ENCODE data around the gene CAB39.

Gene CAB39

DNA sequence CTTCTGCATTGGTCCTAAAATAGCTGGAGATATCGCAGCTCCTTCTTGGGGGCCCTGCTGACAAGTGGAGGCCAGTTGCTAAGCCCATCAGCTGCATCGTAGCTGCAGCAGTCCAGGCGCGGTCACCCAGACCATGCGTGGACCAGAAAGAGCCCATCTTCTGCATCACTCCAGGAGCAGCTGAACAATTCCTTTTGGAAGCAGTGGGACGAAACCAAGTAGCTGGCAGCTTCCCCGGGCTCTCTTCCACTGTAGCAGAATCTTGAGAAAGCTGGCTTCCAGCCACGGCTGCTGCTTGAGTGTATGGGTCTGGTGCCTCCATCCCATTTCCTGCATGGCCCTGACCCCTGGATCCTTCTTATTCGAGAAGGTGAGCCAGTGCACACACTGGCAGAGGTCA lies 22.2 kb upstream of the CAB39 start:
- in situ Hi-C loops (cut with MboI; ENCODE audit: low pct_unique_long_range_greater_than_20kb, low sequenced_read_pairs, unreplicated experiment), result no loop called here
- TF ChIP-seq, protein P1, sequence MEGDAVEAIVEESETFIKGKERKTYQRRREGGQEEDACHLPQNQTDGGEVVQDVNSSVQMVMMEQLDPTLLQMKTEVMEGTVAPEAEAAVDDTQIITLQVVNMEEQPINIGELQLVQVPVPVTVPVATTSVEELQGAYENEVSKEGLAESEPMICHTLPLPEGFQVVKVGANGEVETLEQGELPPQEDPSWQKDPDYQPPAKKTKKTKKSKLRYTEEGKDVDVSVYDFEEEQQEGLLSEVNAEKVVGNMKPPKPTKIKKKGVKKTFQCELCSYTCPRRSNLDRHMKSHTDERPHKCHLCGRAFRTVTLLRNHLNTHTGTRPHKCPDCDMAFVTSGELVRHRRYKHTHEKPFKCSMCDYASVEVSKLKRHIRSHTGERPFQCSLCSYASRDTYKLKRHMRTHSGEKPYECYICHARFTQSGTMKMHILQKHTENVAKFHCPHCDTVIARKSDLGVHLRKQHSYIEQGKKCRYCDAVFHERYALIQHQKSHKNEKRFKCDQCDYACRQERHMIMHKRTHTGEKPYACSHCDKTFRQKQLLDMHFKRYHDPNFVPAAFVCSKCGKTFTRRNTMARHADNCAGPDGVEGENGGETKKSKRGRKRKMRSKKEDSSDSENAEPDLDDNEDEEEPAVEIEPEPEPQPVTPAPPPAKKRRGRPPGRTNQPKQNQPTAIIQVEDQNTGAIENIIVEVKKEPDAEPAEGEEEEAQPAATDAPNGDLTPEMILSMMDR (IDR thresholded peaks at IDR 0.05; ENCODE audit: extremely low read depth, insufficient read depth, missing control alignments), result no peak
- DNase-seq (ENCODE audit: low spot score), result no peak

DNA sequence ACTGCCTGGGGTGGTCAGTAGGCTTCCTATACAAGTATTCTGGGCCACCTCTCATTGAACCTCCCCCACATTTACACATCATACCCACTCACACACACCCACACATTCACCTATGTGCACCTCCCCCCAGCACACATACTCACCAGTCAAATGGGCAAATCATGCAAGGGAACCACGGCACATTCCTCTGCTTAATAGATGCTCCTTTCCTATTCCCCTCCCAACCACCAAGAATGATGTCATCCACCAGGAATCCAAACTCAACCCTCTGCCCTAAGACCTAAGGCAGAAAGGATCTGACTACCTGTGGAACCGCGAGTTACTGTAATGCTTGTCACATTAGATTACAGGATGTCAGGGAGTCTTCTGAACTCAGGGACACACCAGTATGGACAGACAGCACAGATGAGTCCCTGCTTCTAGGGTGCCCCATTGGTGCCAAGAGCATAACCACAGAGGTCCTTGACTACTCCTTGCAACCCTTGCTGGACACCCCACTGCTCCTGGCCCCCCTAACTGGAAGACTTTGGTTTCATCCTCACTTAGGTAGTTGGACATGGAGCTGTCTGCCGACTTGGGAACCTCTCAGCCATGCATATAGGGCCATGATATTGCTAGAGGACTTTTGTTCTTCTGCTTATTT lies 21.5 kb upstream of the CAB39 start:
- TF ChIP-seq, protein P1 (IDR thresholded peaks at IDR 0.05; ENCODE audit: extremely low read depth, insufficient read depth, missing control alignments), result no peak
- in situ Hi-C loops (cut with MboI; ENCODE audit: low pct_unique_long_range_greater_than_20kb, low sequenced_read_pairs, unreplicated experiment), result no loop called here
- no peak for DNase-seq (ENCODE audit: low spot score)

DNA sequence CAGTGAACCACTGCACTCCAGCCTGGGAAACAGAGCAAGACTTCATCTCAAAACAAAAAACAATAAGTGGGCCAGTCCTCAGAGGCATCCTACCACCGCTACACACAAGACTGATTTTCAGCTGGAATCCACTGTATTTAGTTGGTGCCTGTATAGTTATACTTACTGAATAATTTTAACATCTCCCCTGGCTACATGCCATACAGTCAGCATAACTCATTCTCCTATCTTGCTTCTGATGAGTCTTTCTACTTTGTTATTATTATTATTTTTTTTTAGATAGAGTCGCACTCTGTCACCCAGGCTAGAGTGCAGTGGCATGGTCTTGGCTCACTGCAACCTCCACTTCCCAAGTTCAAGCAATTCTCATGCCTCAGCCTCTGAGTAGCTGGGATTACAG lies 19.9 kb upstream of the CAB39 start:
- TF ChIP-seq, protein P1 (IDR thresholded peaks at IDR 0.05; ENCODE audit: extremely low read depth, insufficient read depth, missing control alignments), result no peak
- in situ Hi-C loops (cut with MboI; ENCODE audit: low pct_unique_long_range_greater_than_20kb, low sequenced_read_pairs, unreplicated experiment), result no loop called here
- DNase-seq (ENCODE audit: low spot score), result no peak

DNA sequence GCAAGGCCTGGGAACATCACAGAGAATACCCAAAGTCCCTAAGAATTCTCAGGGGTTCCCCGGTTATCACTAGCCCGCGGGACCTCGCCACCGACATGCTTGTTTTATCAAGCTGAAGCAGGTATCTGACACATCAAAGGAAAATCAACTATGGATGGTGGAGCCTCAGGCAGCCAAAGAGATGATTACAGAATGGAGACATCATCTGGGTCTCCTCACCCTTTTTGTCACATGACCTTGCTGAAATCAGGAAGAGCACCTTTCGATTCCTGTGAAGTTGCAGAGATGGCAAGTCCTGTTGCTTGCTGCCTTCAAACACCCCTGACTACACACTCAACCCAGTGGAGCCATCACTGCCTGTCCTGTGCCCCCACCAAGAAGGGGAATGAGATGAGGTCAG lies 19.2 kb upstream of the CAB39 start:
- TF ChIP-seq, protein P1 (IDR thresholded peaks at IDR 0.05; ENCODE audit: extremely low read depth, insufficient read depth, missing control alignments), result no peak
- no peak for DNase-seq (ENCODE audit: low spot score)
- in situ Hi-C loops (cut with MboI; ENCODE audit: low pct_unique_long_range_greater_than_20kb, low sequenced_read_pairs, unreplicated experiment), result no loop called here

DNA sequence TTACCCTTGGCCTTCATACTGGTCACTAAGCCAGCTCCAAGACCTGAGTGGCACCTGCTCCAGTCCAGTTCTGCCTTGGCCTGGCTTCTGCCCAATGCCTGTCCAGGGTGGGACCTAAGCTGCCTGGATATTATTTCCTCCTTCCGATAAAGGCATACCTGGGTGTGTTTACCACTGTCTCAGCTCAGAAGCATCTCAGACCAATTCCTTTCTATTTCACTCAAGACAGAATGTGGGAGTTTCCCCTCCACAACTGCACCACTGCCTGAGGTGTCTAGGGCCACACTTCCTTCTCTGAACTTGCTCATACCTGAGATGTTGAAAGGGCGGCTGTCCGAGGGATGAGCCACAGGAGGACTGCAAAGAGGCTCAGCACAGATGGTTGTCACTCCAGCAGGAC lies 18.4 kb upstream of the CAB39 start:
- DNase-seq (ENCODE audit: low spot score), result no peak
- TF ChIP-seq, protein P1 (IDR thresholded peaks at IDR 0.05; ENCODE audit: extremely low read depth, insufficient read depth, missing control alignments), result no peak
- in situ Hi-C loops (cut with MboI; ENCODE audit: low pct_unique_long_range_greater_than_20kb, low sequenced_read_pairs, unreplicated experiment), result no loop called here

DNA sequence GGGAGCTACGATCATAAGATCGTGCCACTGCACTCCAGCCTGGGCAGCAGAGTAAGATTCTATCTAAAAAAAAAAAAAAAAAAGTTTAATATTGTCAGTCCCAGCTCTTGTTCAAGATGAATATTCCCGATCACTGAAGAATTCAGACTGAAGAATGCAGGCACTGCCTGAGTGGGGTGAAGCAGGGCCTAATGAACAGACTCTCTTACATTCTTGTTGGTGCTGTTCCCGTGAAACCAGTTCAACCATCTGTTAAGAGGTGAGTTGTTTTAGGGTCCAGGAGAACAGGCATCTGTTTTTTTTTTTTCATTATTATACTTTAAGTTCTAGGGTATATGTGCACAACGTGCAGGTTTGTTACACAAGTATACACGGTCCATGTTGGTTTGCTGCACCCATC lies 17.1 kb upstream of the CAB39 start:
- no peak for DNase-seq (ENCODE audit: low spot score)
- in situ Hi-C loops (cut with MboI; ENCODE audit: low pct_unique_long_range_greater_than_20kb, low sequenced_read_pairs, unreplicated experiment), result no loop called here
- TF ChIP-seq, protein P1 (IDR thresholded peaks at IDR 0.05; ENCODE audit: extremely low read depth, insufficient read depth, missing control alignments), result no peak
